HG02943 (cell line): ENCODE data around the gene VMAC.
"Not testable (repeated sequence)": the region's sequence is repeated elsewhere in the genome, so short reads cannot be mapped to it uniquely, and the experiment has no call there.

Experiments used
- ATAC-seq: cut with Tn5 transposase; IDR thresholded peaks from one replicate; pipeline ENCODE4 v1.9.1; 2021; ENCODE audit warnings: mild to moderate bottlenecking, low read depth, moderate library complexity; ENCODE audit not compliant: unreplicated experiment

Gene VMAC

GRCh38 chr19:5883157-5883873 is 21.4 kb upstream of the VMAC start:
- ATAC-seq = not testable (repeated sequence)

DNA sequence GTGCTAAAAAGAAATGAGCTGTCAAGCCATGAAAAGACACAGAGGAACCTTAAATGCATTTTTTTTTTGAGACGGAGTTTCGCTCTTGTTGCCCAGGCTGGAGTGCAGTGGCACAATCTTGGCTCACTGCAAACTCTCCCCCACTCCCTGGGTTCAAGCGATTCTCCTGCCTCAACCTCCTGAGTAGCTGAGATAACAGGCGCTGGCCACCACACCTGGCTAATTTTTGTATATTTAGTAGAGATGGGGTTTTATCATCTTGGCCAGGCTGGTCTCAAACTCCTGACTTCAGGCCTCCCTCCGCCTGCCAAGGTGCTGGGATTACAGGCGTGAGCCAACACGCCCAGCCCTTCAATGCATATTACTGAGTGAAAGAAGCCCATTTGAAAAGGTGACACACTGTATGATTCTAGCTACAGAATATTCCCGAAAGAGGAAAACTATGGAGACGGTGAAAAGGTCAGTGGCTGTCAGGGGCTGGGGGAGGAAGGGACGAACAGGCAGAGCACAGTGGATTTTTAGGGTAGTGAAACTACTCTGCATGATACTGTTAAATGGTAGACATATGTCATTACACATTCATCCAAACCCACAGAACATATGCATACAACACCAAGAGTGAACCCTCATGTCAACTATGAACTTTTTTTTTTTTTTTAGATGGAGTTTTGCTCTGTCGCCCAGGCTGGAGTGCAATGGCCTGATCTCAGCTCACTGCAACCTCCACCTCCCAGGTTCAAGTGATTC is 20.4 kb upstream of the VMAC start:
- not testable (repeated sequence) for ATAC-seq

GRCh38 chr19:5889288-5889971 is 15.2 kb upstream of the VMAC start:
- no peak for ATAC-seq

DNA sequence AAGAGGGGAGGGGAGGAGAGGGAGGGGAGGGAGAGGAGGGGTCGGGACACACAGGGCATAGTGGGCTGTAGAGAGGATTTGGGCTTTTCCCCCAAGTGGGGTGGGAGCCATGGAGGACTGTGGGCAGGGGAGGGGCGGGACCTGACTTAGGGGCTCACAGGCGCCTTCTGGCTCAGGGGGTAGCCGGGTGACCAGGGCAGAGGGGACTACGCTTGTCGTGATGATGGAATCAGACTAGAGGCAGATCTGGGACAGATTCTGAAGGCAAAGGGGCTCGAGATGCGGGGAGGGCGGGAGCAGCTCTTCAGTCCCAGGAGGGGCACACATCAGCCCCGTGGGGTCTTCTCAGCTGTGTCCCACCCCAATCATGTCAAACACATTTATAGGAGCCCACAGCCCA is 14.6 kb upstream of the VMAC start:
- no peak for ATAC-seq

DNA sequence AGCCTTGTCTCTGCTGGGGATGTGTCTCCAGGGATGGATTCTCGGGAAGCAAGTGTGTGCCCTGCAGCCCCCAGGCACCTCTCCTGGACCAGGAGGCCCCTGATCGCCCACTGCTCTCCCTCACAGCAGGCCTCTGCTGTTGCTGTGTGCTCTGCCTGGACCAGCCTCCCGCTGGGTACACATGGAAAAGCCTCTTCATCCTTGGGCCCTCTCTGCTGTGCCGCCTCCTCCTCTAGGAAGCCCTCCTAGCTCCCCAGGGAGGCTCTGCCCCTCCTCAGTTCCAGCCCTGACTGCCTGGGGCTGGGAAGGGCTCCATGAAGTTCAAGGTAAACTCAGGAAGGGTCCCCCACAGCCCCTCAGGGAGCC is 13.1 kb upstream of the VMAC start:
- no peak for ATAC-seq

DNA sequence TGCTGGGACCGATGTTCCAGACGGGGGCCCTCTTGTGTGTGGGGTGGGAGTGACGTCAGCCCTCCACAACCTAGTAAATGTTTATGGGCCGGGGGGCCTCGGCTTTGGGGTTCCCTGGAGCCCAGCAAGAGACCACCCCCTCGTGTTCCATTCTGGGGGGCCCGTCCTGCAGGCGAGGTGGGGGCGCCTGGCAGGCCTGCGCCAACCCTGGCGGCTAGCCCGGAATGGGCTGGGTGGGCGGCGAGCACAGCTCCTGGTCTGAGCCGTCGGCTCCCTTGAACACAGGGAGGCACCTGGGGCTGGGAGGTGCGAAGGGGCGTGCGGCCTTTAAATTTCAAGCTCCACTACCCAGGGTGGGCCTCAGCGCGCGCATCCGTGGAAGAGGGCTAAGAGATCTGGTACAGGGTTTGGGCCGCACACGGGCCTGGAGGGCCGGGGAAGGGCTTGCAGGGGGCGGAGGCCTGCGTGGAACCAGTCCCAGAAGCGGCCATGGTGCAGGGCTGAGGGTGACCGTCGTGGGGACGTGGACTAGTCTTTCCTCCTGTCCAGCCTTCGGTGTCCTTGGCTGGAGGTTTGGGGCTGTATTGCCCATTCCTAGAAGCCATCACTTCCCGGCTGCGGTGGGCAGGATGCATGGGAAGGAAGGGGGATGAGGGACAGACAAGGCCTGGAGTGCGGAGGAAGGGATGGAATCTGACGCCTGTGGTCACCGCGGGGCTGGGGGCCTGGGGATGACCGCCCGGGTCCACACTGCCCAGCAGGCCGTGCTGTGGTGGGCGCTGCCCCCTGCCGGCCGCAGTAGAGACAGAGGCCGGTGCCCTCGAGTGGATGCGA is 12.5 kb upstream of the VMAC start:
- no peak for ATAC-seq

DNA sequence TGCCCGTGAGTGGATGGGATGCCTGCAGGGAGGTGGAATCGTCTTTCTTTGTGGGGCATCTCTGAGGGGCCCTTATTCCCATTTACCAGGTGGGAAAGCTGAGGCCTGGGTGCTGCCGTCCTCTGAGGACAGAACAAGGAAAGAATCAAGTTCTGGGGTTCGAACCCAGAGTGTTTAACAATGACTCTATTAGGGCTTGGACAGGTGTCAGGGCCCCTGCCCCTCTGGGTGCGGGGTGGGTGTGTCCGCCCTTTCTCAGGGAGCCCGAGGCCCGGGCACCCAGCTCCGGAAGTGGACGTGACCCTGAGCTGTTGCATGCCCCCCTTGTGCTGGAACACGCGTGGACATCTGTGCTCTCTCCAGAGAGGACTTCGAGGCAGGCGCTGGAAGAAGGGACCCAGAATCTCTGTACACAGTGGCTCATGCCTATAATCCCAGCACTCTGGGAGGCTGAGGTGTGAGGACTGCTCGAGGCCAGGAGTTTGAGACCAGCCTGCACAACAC is 11.8 kb upstream of the VMAC start:
- no peak for ATAC-seq

DNA sequence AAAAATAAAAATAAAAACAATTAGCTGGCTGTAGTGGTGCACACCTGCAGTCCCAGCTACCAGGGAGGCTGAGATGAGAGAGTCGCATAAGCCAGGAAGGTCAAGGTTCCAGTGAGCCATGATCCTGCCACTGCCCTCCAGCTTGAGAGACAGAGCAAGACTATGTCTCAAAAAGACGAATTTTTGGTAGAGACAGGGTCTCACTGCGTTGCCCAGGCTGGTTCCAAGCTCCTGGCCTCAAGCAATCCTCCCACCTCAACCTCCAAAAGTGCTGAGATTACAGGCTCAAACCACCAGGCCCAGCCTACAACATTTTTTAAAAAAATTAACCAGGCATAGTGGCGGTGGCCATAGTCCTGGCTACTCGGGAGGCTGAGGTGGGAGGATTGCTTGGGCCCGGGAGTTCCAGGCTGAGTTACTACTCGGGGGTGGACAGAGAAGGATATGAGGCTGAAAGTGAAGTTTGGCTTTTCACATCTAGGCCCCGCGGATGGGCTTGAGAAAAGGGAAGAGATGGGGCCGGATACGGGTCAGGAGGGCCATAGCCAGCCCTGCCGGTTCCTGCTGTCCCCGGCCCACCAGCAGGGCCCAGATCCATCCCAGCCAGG is 11.3 kb upstream of the VMAC start:
- ATAC-seq = no peak

- ATAC-seq = no peak
Observed at GRCh38 chr19:5893907-5894703, 10.6 kb upstream of the VMAC start.

DNA sequence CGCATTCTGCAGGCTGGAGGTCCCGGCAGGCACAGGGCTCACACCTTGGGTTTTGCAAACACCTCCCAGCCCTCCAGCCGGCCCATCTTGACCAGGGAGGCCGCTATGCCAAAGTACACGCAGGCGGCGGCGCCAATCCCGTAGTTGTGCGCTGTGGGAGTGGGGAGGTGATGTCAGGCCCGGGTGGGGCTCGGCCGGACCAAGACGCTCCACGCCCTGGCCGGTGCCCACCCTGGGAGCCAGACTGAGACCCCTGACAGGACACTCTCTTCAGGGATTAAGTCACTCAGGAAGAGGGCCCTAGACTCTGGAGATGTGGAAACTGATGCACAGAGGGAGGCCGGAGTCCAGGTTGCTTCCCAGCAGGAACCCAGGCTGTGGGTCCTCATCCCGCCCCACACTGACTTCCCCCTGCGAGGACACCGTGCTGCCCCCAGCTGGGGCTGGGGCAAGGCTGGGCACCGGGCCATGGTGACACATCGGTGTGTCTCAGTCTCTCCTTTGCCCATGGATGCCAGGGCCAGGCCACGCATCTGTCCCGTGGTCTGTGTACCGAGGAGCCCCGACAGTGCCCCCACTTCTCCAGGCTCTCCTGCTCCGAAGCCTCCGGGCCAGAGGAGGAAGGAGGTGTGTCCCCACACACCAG is 9.8 kb upstream of the VMAC start:
- no peak for ATAC-seq

- ATAC-seq = no peak
Observed at GRCh38 chr19:5895409-5895808, 9.3 kb upstream of the VMAC start.

- ATAC-seq = no peak
Observed at GRCh38 chr19:5895890-5896289, 8.8 kb upstream of the VMAC start.

DNA sequence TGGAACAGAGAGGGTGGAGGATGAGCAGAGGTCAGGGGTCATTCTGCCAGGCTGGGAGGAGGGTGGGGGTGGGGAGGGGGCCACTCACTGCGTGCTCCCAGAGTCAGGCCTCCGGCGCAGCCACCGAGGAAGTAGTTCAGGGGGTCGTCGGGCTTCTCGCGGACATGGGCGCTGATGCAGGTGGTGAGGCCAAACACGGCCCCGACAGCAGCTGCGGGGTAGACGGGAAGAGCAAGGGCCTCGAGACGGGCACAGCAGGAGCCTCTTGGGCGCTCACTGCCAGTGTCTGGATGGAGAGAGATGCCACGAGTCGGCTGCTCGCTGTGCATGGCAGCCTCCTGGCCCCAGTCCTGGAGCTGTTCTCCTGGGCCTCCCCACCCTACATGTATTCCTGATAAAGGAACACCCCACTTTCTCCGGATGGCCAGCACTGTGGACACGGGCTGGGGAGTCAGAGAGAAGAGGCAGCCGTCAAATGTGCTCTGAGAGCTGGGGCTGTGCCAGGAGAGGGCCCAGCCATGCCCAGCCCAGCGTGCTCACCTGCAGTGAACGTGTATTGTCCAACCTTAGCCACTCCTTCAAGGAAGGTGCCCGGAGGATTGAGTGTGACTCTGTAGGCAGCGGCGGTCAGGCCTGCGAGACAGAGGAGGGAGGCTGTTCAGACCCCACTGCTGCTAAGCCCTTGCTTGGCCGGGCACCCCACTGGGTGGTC is 8.2 kb upstream of the VMAC start:
- no peak for ATAC-seq

DNA sequence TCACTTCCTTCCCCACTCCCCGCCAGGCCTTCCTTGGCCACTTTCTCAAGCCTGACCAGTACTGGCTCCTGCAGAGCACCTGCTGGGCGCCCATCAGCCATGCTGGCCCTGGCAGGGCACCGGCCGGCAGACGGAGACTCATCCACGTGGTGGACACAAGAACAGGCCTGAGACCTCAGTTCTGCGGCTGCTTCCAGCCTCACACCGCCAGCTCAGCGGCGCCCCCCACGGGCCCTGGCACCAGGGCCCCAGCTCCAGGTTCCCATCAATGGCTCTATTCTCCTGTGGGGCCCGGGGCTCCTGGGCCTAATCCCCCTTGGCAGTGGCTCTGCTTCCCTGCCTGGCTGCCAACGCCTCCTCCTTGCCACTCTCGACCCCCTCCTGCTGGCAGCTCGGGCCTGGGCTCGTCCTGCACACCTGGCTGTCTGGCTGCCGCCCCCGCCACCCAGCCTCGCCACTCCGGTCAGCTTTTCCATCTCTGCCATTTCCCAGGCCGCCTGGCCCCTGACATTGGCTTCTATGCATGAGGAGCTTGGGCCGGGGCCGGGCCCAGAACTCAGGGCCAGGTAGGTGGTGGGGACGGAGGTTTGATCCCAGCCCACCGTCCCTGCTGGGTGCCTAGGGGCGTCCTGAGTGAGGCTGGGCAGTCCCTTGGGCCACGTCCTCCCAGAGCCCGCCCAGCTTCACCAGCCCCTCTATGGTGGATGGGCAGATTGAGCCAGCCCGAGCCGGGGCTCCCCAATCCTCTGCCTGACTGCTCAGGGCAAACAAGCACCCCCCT is 7.3 kb upstream of the VMAC start:
- no peak for ATAC-seq

DNA sequence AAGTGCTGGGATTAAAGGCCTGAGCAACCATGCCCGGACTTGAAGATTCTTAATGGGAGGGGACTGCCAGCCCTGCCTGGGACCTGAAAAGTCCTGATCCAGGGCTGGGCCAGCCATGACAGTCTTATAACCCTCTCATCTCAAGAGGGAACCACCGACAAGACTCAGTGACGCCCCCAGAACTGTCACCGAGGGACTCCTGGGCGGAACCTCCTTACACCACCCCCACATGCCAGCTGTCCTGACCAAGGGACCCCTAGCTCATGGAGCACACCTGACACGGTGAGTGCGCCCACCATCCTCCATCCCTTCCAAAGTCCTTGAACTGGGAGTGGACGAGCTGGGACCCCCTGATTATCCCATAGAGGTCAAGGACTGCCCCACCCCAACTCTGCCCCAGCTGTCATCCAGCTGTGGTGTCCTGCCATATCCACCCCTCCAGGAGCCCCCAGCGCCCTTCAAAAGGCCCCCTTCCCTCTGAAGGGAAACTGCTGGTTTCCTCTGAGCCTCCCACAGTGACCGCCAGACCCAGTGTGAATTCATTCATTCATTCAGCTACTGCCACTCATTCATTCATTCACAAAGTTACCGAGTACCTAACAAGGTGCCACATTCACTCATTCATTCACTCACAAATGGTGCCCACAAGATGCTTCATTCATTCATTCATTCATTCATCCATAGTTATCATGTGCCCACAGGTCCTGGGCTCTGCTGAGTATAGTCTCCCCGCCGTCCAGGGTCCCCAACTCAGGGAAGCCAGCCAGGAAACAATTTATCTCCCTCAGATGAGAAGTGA is 4.7 kb upstream of the VMAC start:
- no peak for ATAC-seq

GRCh38 chr19:5900976-5901375 is 3.7 kb upstream of the VMAC start:
- ATAC-seq = no peak
